Transverse colon (tissue), 4 donors: Measurements from ENCODE around the gene KIAA1614. TPM values are rescaled to one million over a fixed set of nuclear protein-coding genes. Genes with fewer than 3 reads are reported as not detected.

ENCODE experiments used
- DNase-seq: peaks from one replicate; pipeline ENCODE4 v3.0.0-alpha.2; 2019
- H3K27ac ChIP-seq, 4 donors: fragments of 200-600 bp; sonication (generic); 2 replicates each; pipeline ENCODE4 v1.5.1; 2016 to 2018; ENCODE audit warnings: inconsistent platforms in 4 of 4
- H3K27me3 ChIP-seq: fragments of 200-600 bp; sonication (generic); 2 replicates; pipeline ENCODE4 v1.5.1; 2017; ENCODE audit warnings: inconsistent platforms
- H3K36me3 ChIP-seq, 4 donors: fragments of 200-600 bp; sonication (generic); 2 replicates each; pipeline ENCODE4 v1.5.1; 2017 to 2019; ENCODE audit warnings: inconsistent platforms in 4 of 4
- H3K4me1 ChIP-seq, 4 donors: fragments of 200-600 bp; sonication (generic); 2 replicates each; pipeline ENCODE4 v1.5.1; 2017 to 2020; ENCODE audit warnings: inconsistent platforms in 4 of 4
- H3K4me3 ChIP-seq, 4 donors: fragments of 200-600 bp; sonication (generic); 1 replicate in 1 of 4; 2 replicates in 3 of 4; pipeline versions ENCODE4 v1.5.1 to v1.6.1; 2017 to 2019; ENCODE audit warnings: inconsistent platforms in 4 of 4
- H3K9me3 ChIP-seq, 2 donors: fragments of 200-600 bp; sonication (generic); 2 replicates each; pipeline ENCODE4 v1.5.1; 2017 to 2019; ENCODE audit warnings: inconsistent platforms in 2 of 2
- EP300 ChIP-seq: sonication (generic); formaldehyde crosslinking; IDR thresholded peaks from one replicate; pipeline ENCODE4 v1.6.1; 2017; ENCODE audit warnings: antibody characterized with exemption, low read depth
- POLR2A ChIP-seq: fragments of 450-650 bp; IDR thresholded peaks from one replicate; pipeline ENCODE4 v1.6.1; 2016; ENCODE audit warnings: antibody characterized with exemption, mild to moderate bottlenecking, moderate library complexity
- POLR2AphosphoS5 ChIP-seq, 3 donors: sonication (generic); formaldehyde crosslinking; IDR thresholded peaks; one replicate each; pipeline ENCODE4 v1.6.1; 2016; ENCODE audit warnings: antibody characterized with exemption in 3 of 3
- WGBS, 2 donors: methylation state at CpG; one replicate each; pipeline ENCODE4 v1.1.5; 2018; ENCODE audit warnings: low coverage in 1 of 2; 5-methylcytosine and 5-hydroxymethylcytosine counted together
- in situ Hi-C, 4 donors: fragments of 200-750 bp; cut with MboI; loops; one replicate each; pipeline versions ENCODE4 v1.15.0 to v1.15.1; 2017; ENCODE audit warnings: low sequenced_read_pairs in 3 of 4, low pct_ligation_motif_present in 1 of 4, low pct_unique_long_range_greater_than_20kb in 1 of 4
- intact Hi-C: fragments of 100-400 bp; cut with DNase I; formaldehyde crosslinking; loops from one replicate; pipeline ENCODE4 v1.15.1; 2023; ENCODE audit warnings: low total_unique reads
- total RNA-seq, 4 donors: library from RNA; depleted of rRNA; stranded (reverse); fragments of >200 nt; gene quantifications; one replicate each; pipeline ENCODE4 v1.1.0, GENCODE V29; 2016
- TF ChIP-seq, protein P1 (sequence below), 5 experiments: fragments of 200-600 bp in 3 of 5; fragments of 450-650 bp in 2 of 5; sonication (generic) in 3 of 5; IDR thresholded peaks; 1 replicate in 2 of 5; 2 replicates in 3 of 5; pipeline ENCODE4 v1.5.1; 2016 to 2017; ENCODE audit warnings: antibody characterized with exemption in 5 of 5, inconsistent platforms in 3 of 5, mild to moderate bottlenecking in 2 of 5, moderate library complexity in 1 of 5

Gene KIAA1614
- total RNA-seq, 4 donors from 2014 or later: 2.3 to 9.4 (median 2.8) TPM

DNA sequence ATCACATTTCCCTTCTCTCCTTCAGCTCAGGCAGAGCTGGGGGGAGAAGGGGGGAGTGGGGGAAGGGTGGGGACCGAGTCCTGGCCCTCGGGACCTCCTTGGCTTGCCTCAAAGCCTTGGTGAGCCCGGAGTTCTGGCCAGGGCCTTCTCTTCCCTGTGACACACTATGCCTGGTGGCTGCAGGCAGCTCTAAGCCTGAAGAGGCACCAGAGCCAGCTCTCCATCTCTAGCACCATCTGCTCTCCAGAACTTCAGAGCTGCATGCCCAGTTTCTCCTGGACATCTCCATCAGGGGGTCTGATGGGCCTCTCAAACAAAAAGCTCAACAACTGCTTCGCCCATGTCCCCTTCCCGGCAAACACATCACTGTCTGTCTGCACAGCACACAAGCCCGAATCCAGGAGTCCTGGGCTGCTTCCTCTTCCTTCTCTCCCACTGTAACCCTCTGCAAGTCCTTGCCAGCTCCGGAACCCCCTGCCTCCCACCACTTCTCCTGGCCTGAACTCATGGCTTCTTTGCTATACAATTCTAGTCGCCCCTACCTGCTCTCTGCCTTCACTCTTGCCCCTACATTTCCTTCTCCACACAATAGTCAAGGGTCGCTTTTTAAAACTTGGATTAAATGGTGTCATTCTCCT lies 26.5 kb downstream of the KIAA1614 start:
- H3K36me3 ChIP-seq: no peaks in the 10 kb centered on the region
- 72 to 83% methylated on average over 2 to 9 of the region's 9 CpGs for WGBS, 2 donors

DNA sequence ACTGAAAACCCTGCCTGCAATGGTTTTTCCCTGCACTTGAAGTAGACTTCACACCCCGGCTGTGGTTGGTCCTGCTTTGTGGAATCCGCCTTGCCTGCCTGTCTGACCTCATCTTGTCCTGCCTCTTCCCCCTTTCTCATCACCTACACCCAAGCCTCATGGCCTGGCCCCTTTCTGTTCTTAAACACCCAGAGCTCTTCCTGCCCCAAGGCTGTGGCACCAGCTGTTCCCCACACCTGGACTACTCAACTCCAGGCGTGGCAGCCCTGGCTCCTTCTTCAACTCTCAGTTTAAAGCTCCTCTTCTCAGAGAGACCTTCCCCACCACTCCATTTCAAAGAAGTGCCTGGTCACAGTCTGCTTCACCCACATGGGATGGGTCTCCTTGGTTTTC lies 27.0 kb downstream of the KIAA1614 start:
- in situ Hi-C loops (no loop called here), intact Hi-C loops (no loop called here)
- WGBS, 2 donors: 78% methylated on average over 3 of the region's 3 CpGs; no CpG with 5 or more reads in 1 of the 2 donors
- H3K4me3 ChIP-seq: no peak overlapping the region
- TF ChIP-seq EP300 (no peak), POLR2A (no peak), POLR2AphosphoS5 (IDR thresholded peaks at IDR 0.05) (no peak)
- TF ChIP-seq, protein P1, sequence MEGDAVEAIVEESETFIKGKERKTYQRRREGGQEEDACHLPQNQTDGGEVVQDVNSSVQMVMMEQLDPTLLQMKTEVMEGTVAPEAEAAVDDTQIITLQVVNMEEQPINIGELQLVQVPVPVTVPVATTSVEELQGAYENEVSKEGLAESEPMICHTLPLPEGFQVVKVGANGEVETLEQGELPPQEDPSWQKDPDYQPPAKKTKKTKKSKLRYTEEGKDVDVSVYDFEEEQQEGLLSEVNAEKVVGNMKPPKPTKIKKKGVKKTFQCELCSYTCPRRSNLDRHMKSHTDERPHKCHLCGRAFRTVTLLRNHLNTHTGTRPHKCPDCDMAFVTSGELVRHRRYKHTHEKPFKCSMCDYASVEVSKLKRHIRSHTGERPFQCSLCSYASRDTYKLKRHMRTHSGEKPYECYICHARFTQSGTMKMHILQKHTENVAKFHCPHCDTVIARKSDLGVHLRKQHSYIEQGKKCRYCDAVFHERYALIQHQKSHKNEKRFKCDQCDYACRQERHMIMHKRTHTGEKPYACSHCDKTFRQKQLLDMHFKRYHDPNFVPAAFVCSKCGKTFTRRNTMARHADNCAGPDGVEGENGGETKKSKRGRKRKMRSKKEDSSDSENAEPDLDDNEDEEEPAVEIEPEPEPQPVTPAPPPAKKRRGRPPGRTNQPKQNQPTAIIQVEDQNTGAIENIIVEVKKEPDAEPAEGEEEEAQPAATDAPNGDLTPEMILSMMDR (IDR thresholded peaks at IDR 0.05): no peak
- no peak for DNase-seq
- no peaks in the 10 kb centered on the region for H3K36me3 ChIP-seq
- H3K4me1 ChIP-seq: peaks cover 0 to 4% (median 0%) of the 10 kb centered on the region in 4 donors
- H3K9me3 ChIP-seq: no peaks in the 10 kb centered on the region
- no peaks in the 10 kb centered on the region for H3K27me3 ChIP-seq
- H3K27ac ChIP-seq: no peak overlapping the region

More for the DNA sequence above, 26.5 kb downstream of the KIAA1614 start:
- no peak for TF ChIP-seq POLR2A
- intact Hi-C loops (no loop called here), in situ Hi-C loops (no loop called here)
- no peaks in the 10 kb centered on the region for H3K27me3 ChIP-seq
- no peaks in the 10 kb centered on the region for H3K9me3 ChIP-seq
- DNase-seq: no peak
- H3K4me3 ChIP-seq: no peak overlapping the region
- peaks cover 0 to 4% (median 0%) of the 10 kb centered on the region in 4 donors for H3K4me1 ChIP-seq
- no peak overlapping the region for H3K27ac ChIP-seq

DNA sequence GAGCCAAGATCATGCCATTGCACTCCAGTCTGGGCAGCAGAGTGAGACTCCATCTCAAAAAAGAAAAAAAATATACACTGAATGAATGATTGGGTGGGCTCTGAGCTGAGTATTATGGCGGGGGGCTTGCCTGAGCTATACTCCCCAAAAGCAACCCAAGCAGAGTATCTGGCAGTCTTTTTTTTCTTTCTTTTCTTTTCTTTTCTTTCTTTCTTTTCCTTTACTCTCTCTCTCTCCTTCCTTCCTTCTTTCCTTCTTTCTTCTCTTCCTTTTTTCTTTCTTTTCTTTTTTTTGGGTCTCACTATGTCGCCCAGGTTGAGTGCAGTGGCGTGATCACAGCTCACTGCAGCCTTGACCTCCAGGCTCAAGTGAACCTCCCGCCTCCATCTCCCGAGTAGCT lies 27.7 kb downstream of the KIAA1614 start:
- in situ Hi-C loops: no loop called here
- Histone ChIP-seq H3K4me1 (peaks cover 0 to 4% (median 0%) of the 10 kb centered on the region in 4 donors), H3K27me3 (no peaks in the 10 kb centered on the region), H3K9me3 (no peaks in the 10 kb centered on the region), H3K36me3 (no peaks in the 10 kb centered on the region), H3K4me3 (no peak overlapping the region), H3K27ac (no peak overlapping the region)
- WGBS, 2 donors: 80 to 92% methylated on average over 2 to 5 of the region's 5 CpGs
- intact Hi-C loops: no loop called here
- no peak for TF ChIP-seq POLR2AphosphoS5 (IDR thresholded peaks at IDR 0.05)
- TF ChIP-seq EP300: no peak
- TF ChIP-seq, protein P1 (IDR thresholded peaks at IDR 0.05): no peak
- no peak for TF ChIP-seq POLR2A
- no peak for DNase-seq

DNA sequence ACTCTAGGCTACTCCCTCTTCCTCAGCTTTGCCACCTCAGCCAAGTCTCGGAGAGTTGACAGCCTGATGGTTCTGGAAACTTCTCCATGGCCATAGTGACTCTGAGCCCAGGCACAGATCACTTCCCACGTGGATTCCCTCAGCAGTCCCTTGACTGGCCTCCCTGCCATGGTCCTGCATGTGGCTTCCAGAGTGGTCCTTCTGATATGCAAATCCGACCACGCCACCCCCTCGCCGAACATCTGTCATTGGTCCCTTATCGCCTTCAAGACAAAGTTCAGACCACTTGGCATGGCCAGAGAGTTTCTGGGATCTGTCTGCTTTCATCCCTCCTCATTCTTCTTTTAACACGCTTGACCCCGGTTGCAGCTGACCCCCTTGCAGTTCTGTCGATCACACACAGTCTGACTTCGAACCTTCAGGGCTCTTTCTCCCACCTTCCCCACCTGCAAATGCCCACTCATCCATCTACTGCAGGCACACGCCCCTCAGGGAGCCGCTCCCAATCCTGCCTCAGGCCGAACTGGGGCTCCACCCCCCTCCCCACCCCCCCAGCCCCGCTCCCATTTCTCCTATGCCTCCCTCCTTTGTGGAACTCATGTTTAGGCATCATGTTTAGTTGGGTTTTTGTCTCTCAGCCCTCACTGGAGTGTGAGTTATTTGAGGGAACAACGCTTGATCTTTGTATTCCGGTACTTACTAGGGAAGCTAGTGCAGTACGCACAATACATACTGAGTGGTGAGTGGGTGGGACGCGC lies 29.0 kb downstream of the KIAA1614 start:
- intact Hi-C loops (no loop called here), in situ Hi-C loops (no loop called here)
- no peak overlapping the region for H3K4me3 ChIP-seq
- H3K27ac ChIP-seq: no peak overlapping the region
- no peaks in the 10 kb centered on the region for H3K4me1 ChIP-seq
- no peaks in the 10 kb centered on the region for H3K27me3 ChIP-seq
- H3K36me3 ChIP-seq: no peaks in the 10 kb centered on the region
- DNase-seq: no peak
- TF ChIP-seq, protein P1 (IDR thresholded peaks at IDR 0.05): no peak
- TF ChIP-seq EP300 (no peak), POLR2AphosphoS5 (IDR thresholded peaks at IDR 0.05) (no peak), POLR2A (no peak)
- no peaks in the 10 kb centered on the region for H3K9me3 ChIP-seq
- WGBS, 2 donors: 85% methylated on average over 20 of the region's 20 CpGs; no CpG with 5 or more reads in 1 of the 2 donors
